ENCODE data around the gene CCDC91.
"Not testable (repeated sequence)": the region's sequence is repeated elsewhere in the genome, so short reads cannot be mapped to it uniquely, and the experiment has no call there.

Gene CCDC91

DNA sequence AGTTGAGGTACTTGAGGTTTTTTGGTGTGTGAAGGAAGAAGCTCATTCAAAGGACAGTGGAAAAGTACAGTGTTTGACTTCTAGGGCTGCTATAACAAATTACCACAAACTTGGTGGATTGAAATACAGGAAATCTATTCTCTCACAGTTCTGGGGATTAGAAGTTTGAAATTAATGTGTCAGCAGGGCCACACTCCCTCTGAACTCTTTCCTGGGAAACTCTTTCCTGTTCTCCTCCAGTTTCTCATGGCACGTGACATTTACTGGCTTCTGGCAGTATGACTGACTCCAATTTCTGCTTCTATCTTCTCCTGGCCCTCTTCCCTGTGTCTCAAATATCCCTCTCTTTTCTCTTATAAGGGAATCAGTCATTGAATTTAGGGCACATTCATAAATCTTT is 160.2 kb downstream of the CCDC91 start:
- H3K9me3 ChIP-seq = no peaks in the 10 kb centered on the region; the same call in 1 of the 2 replicates
- in situ Hi-C loops (cut with MboI; ENCODE audit: low sequenced_read_pairs) = no loop called here
- no peak overlapping the region for H3K4me3 ChIP-seq
- H3K36me3 ChIP-seq (replicated peaks) = no peaks in the 10 kb centered on the region
- no peaks in the 10 kb centered on the region for H3K4me1 ChIP-seq
- no peaks in the 10 kb centered on the region for H3K27me3 ChIP-seq (ENCODE audit: low read depth)
- DNase-seq (ENCODE audit: low spot score in 2 of 2) = no peak

DNA sequence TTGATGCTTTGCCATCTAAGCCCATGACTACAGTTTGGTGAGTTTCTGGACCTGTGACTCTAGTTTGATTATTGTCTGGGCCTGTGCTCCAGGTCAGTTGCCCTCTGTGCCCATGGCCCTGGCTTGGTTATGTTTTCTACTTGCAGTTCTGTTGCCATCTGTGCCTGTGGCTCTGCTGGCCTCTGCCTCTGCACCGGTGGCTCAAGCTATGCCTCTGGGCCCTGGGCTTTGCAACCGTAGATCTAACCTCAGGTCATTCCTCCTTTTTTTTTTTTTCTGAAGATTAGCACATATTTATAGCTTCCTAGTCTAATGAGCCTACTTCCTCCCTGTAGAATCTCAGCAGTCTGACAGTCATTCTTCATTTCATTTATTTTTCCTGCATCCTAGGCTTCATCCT is 161.2 kb downstream of the CCDC91 start:
- H3K4me1 ChIP-seq = no peaks in the 10 kb centered on the region
- in situ Hi-C loops (cut with MboI; ENCODE audit: low sequenced_read_pairs) = no loop called here
- H3K4me3 ChIP-seq = no peak overlapping the region
- no peaks in the 10 kb centered on the region for H3K27me3 ChIP-seq (ENCODE audit: low read depth)
- no peak for DNase-seq (ENCODE audit: low spot score in 2 of 2)
- H3K9me3 ChIP-seq = no peaks in the 10 kb centered on the region; the same call in 1 of the 2 replicates
- no peaks in the 10 kb centered on the region for H3K36me3 ChIP-seq (replicated peaks)

DNA sequence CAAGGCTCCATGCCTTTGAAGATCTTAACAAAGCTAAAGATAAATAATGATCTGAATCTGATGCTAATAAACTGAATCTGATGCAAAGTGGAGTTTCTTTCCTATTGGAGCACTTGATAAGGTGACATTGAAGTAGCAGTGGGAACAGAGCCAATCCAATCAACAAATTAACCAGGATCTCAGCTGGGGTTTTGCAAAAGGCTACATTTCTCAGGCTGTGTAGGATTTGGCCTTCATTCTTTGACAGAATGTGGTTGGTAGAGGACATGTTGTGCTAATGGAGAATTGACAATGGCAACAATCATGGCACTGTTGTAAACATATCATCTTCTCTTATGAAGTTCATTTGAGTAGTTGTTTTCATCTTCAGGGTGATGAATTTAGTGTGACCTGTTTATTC is 164.9 kb downstream of the CCDC91 start:
- in situ Hi-C loops (cut with MboI; ENCODE audit: low sequenced_read_pairs) = no loop called here
- Histone ChIP-seq H3K4me3 (no peak overlapping the region), H3K9me3 (no peaks in the 10 kb centered on the region; the same call in 1 of the 2 replicates), H3K4me1 (no peaks in the 10 kb centered on the region), H3K36me3 (replicated peaks) (no peaks in the 10 kb centered on the region), H3K27me3 (ENCODE audit: low read depth) (no peaks in the 10 kb centered on the region)
- no peak for DNase-seq (ENCODE audit: low spot score in 2 of 2)

DNA sequence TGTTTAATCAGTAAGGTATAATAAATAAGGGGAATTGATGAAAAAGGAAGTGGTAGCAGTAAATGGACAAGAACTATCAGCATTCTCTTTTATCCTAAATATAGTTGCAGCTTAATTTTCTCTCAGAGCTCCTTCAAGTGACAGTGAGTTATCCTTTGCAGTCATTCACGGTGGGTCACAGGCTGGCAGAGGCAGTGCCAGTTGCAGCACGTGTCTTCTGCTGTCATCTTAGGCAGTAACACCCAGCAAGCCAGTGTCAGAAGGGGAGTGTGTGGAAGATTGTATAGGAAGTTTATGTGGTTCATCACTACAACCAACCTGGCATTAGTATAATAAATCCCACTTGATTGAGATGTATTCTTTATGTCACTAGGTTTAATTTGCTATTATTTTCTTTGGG is 170.0 kb downstream of the CCDC91 start:
- H3K9me3 ChIP-seq = no peaks in the 10 kb centered on the region
- in situ Hi-C loops (cut with MboI; ENCODE audit: low sequenced_read_pairs) = no loop called here
- no peaks in the 10 kb centered on the region for H3K36me3 ChIP-seq (replicated peaks)
- no peaks in the 10 kb centered on the region for H3K27me3 ChIP-seq (ENCODE audit: low read depth)
- DNase-seq (ENCODE audit: low spot score in 2 of 2) = no peak
- no peaks in the 10 kb centered on the region for H3K4me1 ChIP-seq
- H3K4me3 ChIP-seq = no peak overlapping the region

DNA sequence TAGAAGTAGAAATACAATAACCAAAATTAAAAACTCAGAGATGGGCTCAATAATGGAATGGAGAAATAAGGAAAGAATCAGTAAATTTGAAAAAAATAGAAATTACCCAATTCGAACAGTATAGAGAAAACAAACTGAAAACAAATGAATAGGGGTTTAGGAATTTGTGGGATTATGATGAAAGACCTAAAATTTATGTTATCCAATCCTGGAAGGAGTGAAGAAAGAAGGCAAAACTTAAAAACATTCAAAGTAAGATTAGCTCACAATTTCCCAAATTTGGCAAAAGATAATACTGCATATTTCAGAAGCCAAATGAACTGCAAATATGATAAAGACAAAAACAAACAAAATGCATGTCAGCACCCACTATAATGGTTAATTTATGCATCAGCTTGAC is 177.1 kb downstream of the CCDC91 start:
- Histone ChIP-seq H3K4me1 (no peaks in the 10 kb centered on the region), H3K27me3 (ENCODE audit: low read depth) (no peaks in the 10 kb centered on the region), H3K4me3 (no peak overlapping the region), H3K36me3 (replicated peaks) (no peaks in the 10 kb centered on the region), H3K9me3 (peaks cover 20% of the 10 kb centered on the region)
- in situ Hi-C loops (cut with MboI; ENCODE audit: low sequenced_read_pairs) = no loop called here
- no peak for DNase-seq (ENCODE audit: low spot score in 2 of 2)

DNA sequence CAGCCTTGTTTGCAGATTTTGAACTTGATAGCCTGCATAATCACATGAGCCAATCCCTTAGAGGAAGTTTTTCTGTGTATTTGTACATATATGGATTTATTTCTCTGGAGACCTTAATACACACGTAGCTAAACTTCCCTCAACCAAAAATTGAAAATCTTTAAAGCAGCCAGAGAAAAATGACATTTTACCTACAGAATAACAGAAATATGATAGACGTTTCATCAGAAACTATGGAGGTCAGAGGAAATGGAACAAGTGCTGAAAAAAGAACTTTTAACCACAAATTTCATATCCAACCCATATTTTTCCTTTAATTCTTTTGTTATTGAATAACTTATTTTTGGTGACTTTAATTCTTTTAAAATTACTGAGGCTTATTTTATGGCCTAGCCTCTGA is 177.7 kb downstream of the CCDC91 start:
- in situ Hi-C loops (cut with MboI; ENCODE audit: low sequenced_read_pairs) = no loop called here
- H3K36me3 ChIP-seq (replicated peaks) = no peaks in the 10 kb centered on the region
- no peak for DNase-seq (ENCODE audit: low spot score in 2 of 2)
- no peaks in the 10 kb centered on the region for H3K27me3 ChIP-seq (ENCODE audit: low read depth)
- H3K9me3 ChIP-seq = peaks cover 20% of the 10 kb centered on the region
- H3K4me3 ChIP-seq = no peak overlapping the region
- H3K4me1 ChIP-seq = no peaks in the 10 kb centered on the region

DNA sequence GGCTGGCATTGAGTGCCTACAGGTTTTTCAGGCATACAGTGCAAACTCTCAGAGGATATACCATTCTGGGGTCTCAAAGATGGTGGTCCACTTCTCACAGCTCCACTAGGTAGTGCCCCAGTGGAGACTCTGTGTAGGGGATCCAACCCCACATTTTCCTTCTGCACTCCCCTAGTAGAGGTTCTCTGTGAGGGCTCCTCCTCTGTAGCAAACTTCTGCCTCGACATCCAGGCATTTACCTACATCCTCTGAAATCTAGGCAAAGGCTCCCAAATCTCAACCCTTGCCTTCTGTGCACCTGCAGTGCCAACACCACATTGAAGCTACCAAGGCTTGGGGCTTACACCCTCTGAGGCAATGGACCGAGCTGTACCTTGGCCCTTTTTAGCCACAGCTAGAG is 179.2 kb downstream of the CCDC91 start:
- in situ Hi-C loops (cut with MboI; ENCODE audit: low sequenced_read_pairs) = no loop called here
- Histone ChIP-seq H3K4me1 (no peaks in the 10 kb centered on the region), H3K36me3 (replicated peaks) (no peaks in the 10 kb centered on the region), H3K9me3 (peaks cover 20% of the 10 kb centered on the region), H3K4me3 (no peak overlapping the region), H3K27me3 (ENCODE audit: low read depth) (no peaks in the 10 kb centered on the region)
- no peak for DNase-seq (ENCODE audit: low spot score in 2 of 2)

DNA sequence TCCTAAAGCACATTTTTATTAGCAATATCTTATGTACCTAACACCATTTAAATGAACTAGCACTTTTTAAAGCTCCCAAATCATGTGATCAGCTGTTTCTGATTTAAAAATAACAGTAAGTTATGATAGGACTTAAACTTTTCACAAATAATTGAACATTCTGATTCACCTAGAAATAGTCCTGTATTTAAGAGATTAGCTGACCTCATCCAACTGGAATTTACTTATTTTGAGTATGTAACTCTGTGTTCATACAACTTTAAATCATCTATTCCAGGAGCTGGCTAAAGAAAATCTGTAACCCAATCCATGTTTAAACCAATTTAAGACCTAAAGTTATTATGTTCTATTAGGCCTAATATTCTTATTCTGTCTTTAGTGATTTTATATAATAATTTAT is 184.3 kb downstream of the CCDC91 start:
- Histone ChIP-seq H3K4me1 (peaks cover 23% of the 10 kb centered on the region), H3K27me3 (ENCODE audit: low read depth) (no peaks in the 10 kb centered on the region), H3K4me3 (no peak overlapping the region), H3K36me3 (replicated peaks) (no peaks in the 10 kb centered on the region), H3K9me3 (peaks cover 10% of the 10 kb centered on the region)
- DNase-seq (ENCODE audit: low spot score in 2 of 2) = no peak
- in situ Hi-C loops (cut with MboI; ENCODE audit: low sequenced_read_pairs) = no loop called here

DNA sequence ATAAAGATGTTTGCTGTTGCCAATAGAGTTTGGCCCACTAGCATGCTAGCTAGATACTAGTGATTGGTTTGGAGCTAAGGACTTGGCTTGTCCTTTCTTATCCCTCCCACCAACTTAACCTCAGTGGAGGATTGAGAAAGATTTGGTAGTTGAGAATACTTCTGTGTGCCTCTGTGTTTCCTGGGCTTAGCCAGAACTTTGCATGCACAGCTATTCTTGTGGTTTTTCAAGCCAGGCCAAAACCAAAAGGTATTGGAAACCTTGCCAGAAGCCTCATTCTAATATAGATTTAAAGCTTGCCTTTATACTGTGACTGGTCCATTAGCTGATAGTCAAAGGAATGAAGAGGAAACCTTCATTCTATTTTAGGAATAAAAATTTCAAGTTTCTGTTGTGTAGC is 188.5 kb downstream of the CCDC91 start:
- no peak overlapping the region for H3K4me3 ChIP-seq
- DNase-seq (ENCODE audit: low spot score in 2 of 2) = peak in 1 of 2 experiments; percentile 12
- no peaks in the 10 kb centered on the region for H3K36me3 ChIP-seq (replicated peaks)
- no peaks in the 10 kb centered on the region for H3K27me3 ChIP-seq (ENCODE audit: low read depth)
- H3K9me3 ChIP-seq = no peaks in the 10 kb centered on the region
- in situ Hi-C loops (cut with MboI; ENCODE audit: low sequenced_read_pairs) = no loop called here
- peaks cover 23% of the 10 kb centered on the region for H3K4me1 ChIP-seq

DNA sequence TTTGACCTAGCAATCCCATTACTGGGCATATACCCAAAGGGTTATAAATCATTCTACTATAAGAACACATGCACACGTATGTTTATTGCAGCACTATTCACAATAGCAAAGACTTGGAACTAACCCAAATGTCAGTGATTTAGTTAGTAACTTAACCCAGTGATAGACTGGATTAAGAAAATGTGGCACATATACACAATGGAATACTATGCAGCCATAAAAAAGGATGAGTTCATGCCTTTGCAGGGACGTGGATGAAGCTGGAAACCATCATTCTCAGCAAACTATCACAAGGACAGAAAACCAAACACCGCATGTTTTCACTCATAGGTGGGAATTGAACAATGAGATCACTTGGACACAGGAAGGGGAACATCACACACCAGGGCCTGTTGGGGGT is 189.5 kb downstream of the CCDC91 start:
- H3K4me3 ChIP-seq; DNase-seq (ENCODE audit: low spot score in 2 of 2); H3K27me3 ChIP-seq (ENCODE audit: low read depth); H3K9me3 ChIP-seq; in situ Hi-C loops (cut with MboI; ENCODE audit: low sequenced_read_pairs); H3K36me3 ChIP-seq (replicated peaks): not testable (repeated sequence)
- peaks cover 23% of the 10 kb centered on the region for H3K4me1 ChIP-seq

DNA sequence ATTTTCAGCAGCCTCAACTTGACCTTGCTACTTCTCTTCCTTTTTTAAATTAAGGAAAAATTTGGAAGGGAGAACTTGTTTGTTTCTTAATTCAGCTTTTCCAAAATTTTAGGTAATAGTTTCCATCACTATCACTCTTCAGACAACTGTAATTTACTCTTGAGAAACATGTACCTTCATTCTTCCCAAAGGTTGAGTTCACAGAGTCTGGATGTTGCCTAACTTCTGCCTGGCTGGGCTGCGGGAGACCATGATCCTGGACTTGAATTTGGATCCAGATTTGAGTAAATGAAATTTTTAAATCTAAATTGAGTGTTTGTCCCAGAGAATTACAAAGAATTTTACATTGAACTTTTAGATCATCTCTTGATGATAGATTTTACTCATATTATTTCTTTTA is 193.1 kb downstream of the CCDC91 start:
- H3K9me3 ChIP-seq = no peaks in the 10 kb centered on the region
- DNase-seq (ENCODE audit: low spot score in 2 of 2) = no peak
- H3K4me1 ChIP-seq = peaks cover 6% of the 10 kb centered on the region
- H3K4me3 ChIP-seq = no peak overlapping the region
- H3K27me3 ChIP-seq (ENCODE audit: low read depth) = no peaks in the 10 kb centered on the region
- in situ Hi-C loops (cut with MboI; ENCODE audit: low sequenced_read_pairs) = no loop called here
- no peaks in the 10 kb centered on the region for H3K36me3 ChIP-seq (replicated peaks)

DNA sequence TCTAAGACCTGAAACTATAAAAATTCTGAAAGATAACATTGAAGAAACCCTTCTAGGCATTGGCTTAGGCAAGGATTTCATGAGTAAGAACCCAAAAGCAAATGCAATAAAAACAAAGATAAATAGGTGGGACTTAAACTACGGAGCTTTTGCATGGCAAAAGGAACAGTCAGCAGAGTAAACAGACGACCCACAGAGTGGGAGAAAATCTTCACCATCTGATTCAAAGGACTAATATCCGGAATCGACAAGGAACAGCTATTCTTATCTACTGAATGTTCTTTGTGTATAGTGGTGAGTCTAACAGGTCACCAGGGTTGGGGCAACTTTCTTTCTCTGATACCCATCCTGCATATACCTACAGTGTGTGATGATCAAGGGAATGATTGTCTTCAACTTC is 198.6 kb downstream of the CCDC91 start:
- no peak for DNase-seq (ENCODE audit: low spot score in 2 of 2)
- Histone ChIP-seq H3K36me3 (replicated peaks) (peaks cover 4% of the 10 kb centered on the region; the same call in 1 of the 2 replicates), H3K9me3 (no peaks in the 10 kb centered on the region), H3K4me3 (no peak overlapping the region), H3K27me3 (ENCODE audit: low read depth) (no peaks in the 10 kb centered on the region), H3K4me1 (no peaks in the 10 kb centered on the region)
- in situ Hi-C loops (cut with MboI; ENCODE audit: low sequenced_read_pairs) = no loop called here

DNA sequence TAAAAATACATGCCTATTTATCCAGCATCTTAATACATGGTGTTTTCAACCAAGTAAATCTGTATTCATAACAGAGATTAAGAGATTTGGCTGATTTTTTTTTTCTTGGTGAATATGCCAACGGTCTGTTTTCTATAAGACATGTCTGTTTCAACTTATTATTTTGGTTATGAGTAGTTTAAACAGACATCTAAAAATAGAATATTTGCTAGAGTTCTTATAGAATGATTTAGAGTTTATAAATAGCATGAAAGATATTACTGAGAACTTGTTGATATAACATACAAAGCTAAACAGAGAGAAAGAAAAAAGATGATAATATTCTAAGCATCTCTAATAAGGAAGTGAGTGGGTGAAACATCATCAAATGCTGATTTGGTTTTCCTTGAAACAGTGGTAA is 199.9 kb downstream of the CCDC91 start:
- peaks cover 4% of the 10 kb centered on the region; the same call in 1 of the 2 replicates for H3K36me3 ChIP-seq (replicated peaks)
- no peak overlapping the region for H3K4me3 ChIP-seq
- H3K9me3 ChIP-seq = no peaks in the 10 kb centered on the region
- no peaks in the 10 kb centered on the region for H3K27me3 ChIP-seq (ENCODE audit: low read depth)
- in situ Hi-C loops (cut with MboI; ENCODE audit: low sequenced_read_pairs) = no loop called here
- no peaks in the 10 kb centered on the region for H3K4me1 ChIP-seq
- no peak for DNase-seq (ENCODE audit: low spot score in 2 of 2)

DNA sequence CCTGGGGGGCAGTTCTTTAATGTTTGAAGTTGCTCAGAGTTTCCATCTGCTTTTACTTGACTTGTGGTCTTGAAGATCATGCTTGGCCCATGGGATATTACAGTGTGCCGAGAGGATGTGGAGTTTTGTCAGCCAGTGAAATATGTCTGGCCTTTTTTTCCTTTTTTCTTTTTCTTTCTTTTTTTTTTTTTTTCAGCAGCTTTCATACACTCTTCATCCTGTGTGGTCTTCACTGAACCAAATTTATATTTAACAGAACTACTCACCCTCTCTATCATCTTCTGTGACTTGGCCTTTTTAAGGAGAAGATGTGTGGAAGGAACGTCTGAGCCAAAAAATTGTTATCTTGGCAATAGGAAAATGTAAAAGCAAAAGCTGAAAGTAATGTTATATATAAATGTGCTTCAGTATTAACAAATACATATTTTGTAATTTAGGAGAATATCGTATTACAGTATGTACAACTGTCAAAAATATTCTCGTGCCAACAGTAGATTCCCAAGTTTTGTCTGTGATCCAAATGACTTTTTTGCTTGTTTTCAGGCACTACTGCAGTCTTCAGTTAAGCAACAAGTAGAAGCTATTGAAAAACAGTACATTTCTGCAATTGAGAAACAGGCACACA is 200.6 kb downstream of the CCDC91 start:
- H3K36me3 ChIP-seq (replicated peaks) = peaks cover 4% of the 10 kb centered on the region; the same call in 1 of the 2 replicates
- in situ Hi-C loops (cut with MboI; ENCODE audit: low sequenced_read_pairs) = no loop called here
- no peak overlapping the region for H3K4me3 ChIP-seq
- H3K4me1 ChIP-seq = no peaks in the 10 kb centered on the region
- no peaks in the 10 kb centered on the region for H3K9me3 ChIP-seq
- no peaks in the 10 kb centered on the region for H3K27me3 ChIP-seq (ENCODE audit: low read depth)
- DNase-seq (ENCODE audit: low spot score in 2 of 2) = no peak

DNA sequence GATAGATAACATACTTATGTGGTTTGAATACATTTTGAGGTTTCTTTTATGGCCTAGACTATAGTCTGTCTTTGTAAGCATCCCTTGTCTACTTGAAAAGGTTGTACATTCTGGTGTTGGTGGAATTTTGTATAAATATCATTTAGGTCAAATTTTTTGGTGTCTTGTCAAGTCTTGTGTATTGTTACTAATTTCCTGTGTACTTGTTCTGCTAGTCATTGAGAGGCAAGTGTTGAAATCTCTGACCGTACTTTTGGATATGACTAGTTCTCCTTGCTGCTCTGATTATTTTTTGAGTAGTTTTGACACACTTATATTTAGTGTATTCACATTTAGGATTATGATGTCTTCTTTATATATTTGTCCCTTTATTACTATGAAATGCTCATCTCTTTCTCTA is 219.6 kb downstream of the CCDC91 start:
- DNase-seq (ENCODE audit: low spot score in 2 of 2) = no peak
- Histone ChIP-seq H3K9me3 (no peaks in the 10 kb centered on the region), H3K4me3 (no peak overlapping the region), H3K4me1 (no peaks in the 10 kb centered on the region), H3K27me3 (ENCODE audit: low read depth) (no peaks in the 10 kb centered on the region), H3K36me3 (replicated peaks) (no peaks in the 10 kb centered on the region)
- in situ Hi-C loops (cut with MboI; ENCODE audit: low sequenced_read_pairs) = no loop called here

All from HAP-1 (cell line).